ENCODE data around the gene INPP5J. TPM values are rescaled to one million over a fixed set of nuclear protein-coding genes. Genes with fewer than 3 reads are reported as not detected.

The INPP5J gene
- total RNA-seq, 1 experiment from 2014 or later = 0.61 TPM

- ChIA-PET CTCF (no interaction called here), POLR2A (interaction anchor here (1.6 kb wide), 1 partner anchor 16 kb away, joined by 7 read pairs; the partner anchor contains the start of gene SELENOM)
- TF ChIP-seq CTCF (IDR thresholded peaks at IDR 0.05; ENCODE audit: unreplicated experiment) = no peak
- Mint-ChIP-seq H3K9me3 (ENCODE audit: unreplicated experiment) (no peaks in the 10 kb centered on the region), H3K36me3 (ENCODE audit: insufficient read depth, unreplicated experiment) (no peaks in the 10 kb centered on the region), H3K4me3 (ENCODE audit: unreplicated experiment) (peak overlapping the region; percentile 61), H3K27me3 (ENCODE audit: insufficient read depth, unreplicated experiment) (no peaks in the 10 kb centered on the region), H3K27ac (ENCODE audit: low read depth, unreplicated experiment) (no peak overlapping the region), H3K4me1 (ENCODE audit: insufficient read depth, unreplicated experiment) (peaks cover 5% of the 10 kb centered on the region)
- no TSS peak for BruUV-seq (replicated peaks)
- DNase-seq (ENCODE audit: unreplicated experiment) = no peak
- intact Hi-C loops (cut with micrococcal nuclease) = no loop called here
Measured at GRCh38 chr22:31123292-31123602, 481 bp downstream of the INPP5J start.

- ChIA-PET CTCF (interaction anchor here (1.1 kb wide), 1 partner anchor 16 kb away, joined by 3 read pairs; no protein-coding TSS in a partner anchor), POLR2A (interaction anchor here (1.0 to 1.1 kb wide), 2 partner anchors 15 to 36 kb away, joined by 3 read pairs; partner anchors contain the start of gene RNF185)
- H3K4me3 Mint-ChIP-seq (ENCODE audit: unreplicated experiment) = no peak overlapping the region
- no peaks in the 10 kb centered on the region for H3K36me3 Mint-ChIP-seq (ENCODE audit: insufficient read depth, unreplicated experiment)
- H3K27ac Mint-ChIP-seq (ENCODE audit: low read depth, unreplicated experiment) = no peak overlapping the region
- no TSS peak for BruUV-seq (replicated peaks)
- intact Hi-C loops (cut with micrococcal nuclease) = no loop called here
- DNase-seq (ENCODE audit: unreplicated experiment) = no peak
- TF ChIP-seq CTCF (IDR thresholded peaks at IDR 0.05; ENCODE audit: unreplicated experiment) = no peak
- no peaks in the 10 kb centered on the region for H3K27me3 Mint-ChIP-seq (ENCODE audit: insufficient read depth, unreplicated experiment)
- H3K4me1 Mint-ChIP-seq (ENCODE audit: insufficient read depth, unreplicated experiment) = peaks cover 5% of the 10 kb centered on the region
- H3K9me3 Mint-ChIP-seq (ENCODE audit: unreplicated experiment) = no peaks in the 10 kb centered on the region
Measured at GRCh38 chr22:31124290-31124689, 1.5 kb downstream of the INPP5J start.

- no peak overlapping the region for H3K27ac Mint-ChIP-seq (ENCODE audit: low read depth, unreplicated experiment)
- no TSS peak for BruUV-seq (replicated peaks)
- no peaks in the 10 kb centered on the region for H3K27me3 Mint-ChIP-seq (ENCODE audit: insufficient read depth, unreplicated experiment)
- H3K4me3 Mint-ChIP-seq (ENCODE audit: unreplicated experiment) = no peak overlapping the region
- POLR2A ChIA-PET = interaction anchor here (0.6 to 1.1 kb wide), 3 partner anchors 15 to 36 kb away, joined by 3 to 4 read pairs (median 3); partner anchors contain the start of gene RNF185
- no peaks in the 10 kb centered on the region for H3K9me3 Mint-ChIP-seq (ENCODE audit: unreplicated experiment)
- no peaks in the 10 kb centered on the region for H3K36me3 Mint-ChIP-seq (ENCODE audit: insufficient read depth, unreplicated experiment)
- DNase-seq (ENCODE audit: unreplicated experiment) = no peak
- intact Hi-C loops (cut with micrococcal nuclease) = no loop called here
- H3K4me1 Mint-ChIP-seq (ENCODE audit: insufficient read depth, unreplicated experiment) = peaks cover 5% of the 10 kb centered on the region
- CTCF ChIA-PET = interaction anchor here (0.7 to 1.1 kb wide), 2 partner anchors 16 to 22 kb away, joined by 3 read pairs; no protein-coding TSS in a partner anchor
- no peak for TF ChIP-seq CTCF (IDR thresholded peaks at IDR 0.05; ENCODE audit: unreplicated experiment)
Measured at GRCh38 chr22:31124811-31125465, 2.2 kb downstream of the INPP5J start.

DNA sequence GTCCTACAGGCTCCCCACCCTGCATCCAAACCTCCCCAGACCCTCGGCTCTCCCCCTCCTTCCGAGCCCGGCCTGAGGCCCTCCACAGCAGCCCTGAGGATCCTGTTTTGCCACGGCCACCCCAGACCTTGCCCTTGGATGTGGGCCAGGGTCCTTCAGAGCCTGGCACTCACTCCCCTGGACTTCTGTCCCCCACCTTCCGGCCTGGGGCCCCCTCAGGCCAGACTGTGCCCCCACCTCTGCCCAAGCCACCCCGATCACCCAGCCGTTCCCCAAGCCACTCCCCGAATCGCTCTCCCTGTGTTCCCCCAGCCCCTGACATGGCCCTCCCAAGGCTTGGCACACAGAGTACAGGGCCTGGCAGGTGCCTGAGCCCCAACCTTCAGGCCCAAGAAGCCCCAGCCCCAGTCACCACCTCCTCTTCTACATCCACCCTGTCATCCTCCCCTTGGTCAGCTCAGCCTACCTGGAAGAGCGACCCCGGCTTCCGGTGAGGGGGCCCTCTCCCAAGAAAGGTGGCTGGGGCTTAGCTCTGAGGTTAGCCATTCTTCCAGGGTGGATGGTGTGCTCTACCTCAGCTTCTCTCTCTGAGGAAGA is 2.9 kb downstream of the INPP5J start:
- Mint-ChIP-seq H3K27ac (ENCODE audit: low read depth, unreplicated experiment) (no peak overlapping the region), H3K4me3 (ENCODE audit: unreplicated experiment) (no peak overlapping the region), H3K36me3 (ENCODE audit: insufficient read depth, unreplicated experiment) (no peaks in the 10 kb centered on the region), H3K27me3 (ENCODE audit: insufficient read depth, unreplicated experiment) (no peaks in the 10 kb centered on the region), H3K4me1 (ENCODE audit: insufficient read depth, unreplicated experiment) (peaks cover 5% of the 10 kb centered on the region), H3K9me3 (ENCODE audit: unreplicated experiment) (no peaks in the 10 kb centered on the region)
- ChIA-PET POLR2A (interaction anchor here (0.7 kb wide), 1 partner anchor 21 kb away, joined by 3 read pairs; no protein-coding TSS in a partner anchor), CTCF (interaction anchor here (0.7 kb wide), 1 partner anchor 21 kb away, joined by 3 read pairs; no protein-coding TSS in a partner anchor)
- intact Hi-C loops (cut with micrococcal nuclease) = no loop called here
- no TSS peak for BruUV-seq (replicated peaks)
- DNase-seq (ENCODE audit: unreplicated experiment) = no peak
- TF ChIP-seq CTCF (IDR thresholded peaks at IDR 0.05; ENCODE audit: unreplicated experiment) = no peak
